Esophagus squamous epithelium (tissue), 5 donors: Measurements from ENCODE around the gene MBD2. TPM values are rescaled to one million over a fixed set of nuclear protein-coding genes. Genes with fewer than 3 reads are reported as not detected.

Experiments
- DNase-seq: peaks from one replicate; lab custom pipeline; 2025; lab: John Stamatoyannopoulos, UW
- H3K27ac ChIP-seq, 4 donors: fragments of 200-600 bp; sonication (generic); one replicate each; pipeline ENCODE4 v1.5.1; 2016 to 2019; ENCODE audit warnings: mild to moderate bottlenecking in 1 of 4
- H3K27me3 ChIP-seq, 4 donors: fragments of 200-600 bp; sonication (generic); 1 replicate in 3 of 4; 2 replicates in 1 of 4; pipeline versions ENCODE4 v1.5.1 to v1.6.0; 2017 to 2021; ENCODE audit warnings: antibody characterized with exemption in 1 of 4
- H3K36me3 ChIP-seq, 3 donors: fragments of 200-600 bp; sonication (generic); one replicate each; pipeline ENCODE4 v1.5.1; 2016 to 2019
- H3K4me1 ChIP-seq, 3 donors: fragments of 200-600 bp; sonication (generic); one replicate each; pipeline ENCODE4 v1.5.1; 2017 to 2019
- H3K4me3 ChIP-seq, 4 donors: fragments of 200-600 bp; sonication (generic); 1 replicate in 3 of 4; 2 replicates in 1 of 4; pipeline ENCODE4 v1.5.1; 2016 to 2019; ENCODE audit warnings: mild to moderate bottlenecking in 2 of 4, moderate library complexity in 1 of 4
- H3K9me3 ChIP-seq, 3 donors: fragments of 200-600 bp; sonication (generic); one replicate each; pipeline ENCODE4 v1.5.1; 2016 to 2019
- POLR2A ChIP-seq, 4 donors: fragments of 450-650 bp; IDR thresholded peaks; one replicate each; pipeline ENCODE4 v1.6.1; 2017; ENCODE audit warnings: antibody characterized with exemption in 4 of 4, mild to moderate bottlenecking in 4 of 4, moderate library complexity in 3 of 4
- WGBS, 2 donors: methylation state at CpG; one replicate each; pipeline ENCODE4 v1.1.5; 2018; 5-methylcytosine and 5-hydroxymethylcytosine counted together
- intact Hi-C: fragments of 100-400 bp; cut with DNase I; formaldehyde crosslinking; loops from one replicate; pipeline ENCODE4 v1.15.0; 2022
- total RNA-seq, 4 donors: library from RNA; depleted of rRNA; stranded (reverse); fragments of >200 nt; gene quantifications; one replicate each; pipeline ENCODE4 v1.1.0, GENCODE V29; 2016
- TF ChIP-seq, protein P1 (sequence below), 6 experiments: fragments of 450-650 bp in 4 of 6; fragments of 200-600 bp in 2 of 6; sonication (generic) in 2 of 6; IDR thresholded peaks; one replicate each; pipeline ENCODE4 v1.5.1; 2016 to 2019; ENCODE audit warnings: antibody characterized with exemption in 6 of 6, mild to moderate bottlenecking in 4 of 6, moderate library complexity in 4 of 6
- donor health status: DM: yes; HTN: yes; CAD: no.

Gene MBD2
- total RNA-seq, 4 donors from 2014 or later: 38.2 to 48.4 (median 46.3) TPM

DNA sequence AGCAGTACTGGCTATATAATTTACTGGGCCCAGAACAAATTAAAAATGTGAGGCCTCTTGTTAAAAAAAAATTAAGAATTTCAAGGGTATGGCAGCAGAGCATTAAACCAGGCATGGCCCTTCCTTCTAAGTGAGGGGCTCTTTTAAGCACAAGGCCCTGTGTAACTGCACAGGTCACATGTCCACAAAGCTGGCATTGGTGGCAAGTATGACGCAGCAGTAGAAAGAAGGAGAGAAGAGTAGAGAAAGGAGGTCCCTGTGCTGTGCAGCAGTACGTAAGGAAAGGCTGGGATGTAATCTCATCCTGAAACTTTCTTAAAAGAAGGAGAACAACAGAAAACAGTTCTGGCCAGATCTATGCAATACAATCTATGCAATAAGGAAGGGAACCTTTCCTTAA, 51.2 kb downstream of the MBD2 start:
- WGBS, 2 donors: 89 to 96% methylated on average over 2 of the region's 2 CpGs
- H3K27me3 ChIP-seq: no peaks in the 10 kb centered on the region
- no peak for TF ChIP-seq POLR2A (IDR thresholded peaks at IDR 0.05)
- TF ChIP-seq, protein P1, sequence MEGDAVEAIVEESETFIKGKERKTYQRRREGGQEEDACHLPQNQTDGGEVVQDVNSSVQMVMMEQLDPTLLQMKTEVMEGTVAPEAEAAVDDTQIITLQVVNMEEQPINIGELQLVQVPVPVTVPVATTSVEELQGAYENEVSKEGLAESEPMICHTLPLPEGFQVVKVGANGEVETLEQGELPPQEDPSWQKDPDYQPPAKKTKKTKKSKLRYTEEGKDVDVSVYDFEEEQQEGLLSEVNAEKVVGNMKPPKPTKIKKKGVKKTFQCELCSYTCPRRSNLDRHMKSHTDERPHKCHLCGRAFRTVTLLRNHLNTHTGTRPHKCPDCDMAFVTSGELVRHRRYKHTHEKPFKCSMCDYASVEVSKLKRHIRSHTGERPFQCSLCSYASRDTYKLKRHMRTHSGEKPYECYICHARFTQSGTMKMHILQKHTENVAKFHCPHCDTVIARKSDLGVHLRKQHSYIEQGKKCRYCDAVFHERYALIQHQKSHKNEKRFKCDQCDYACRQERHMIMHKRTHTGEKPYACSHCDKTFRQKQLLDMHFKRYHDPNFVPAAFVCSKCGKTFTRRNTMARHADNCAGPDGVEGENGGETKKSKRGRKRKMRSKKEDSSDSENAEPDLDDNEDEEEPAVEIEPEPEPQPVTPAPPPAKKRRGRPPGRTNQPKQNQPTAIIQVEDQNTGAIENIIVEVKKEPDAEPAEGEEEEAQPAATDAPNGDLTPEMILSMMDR (IDR thresholded peaks at IDR 0.05): no peak
- H3K9me3 ChIP-seq: no peaks in the 10 kb centered on the region
- DNase-seq: no peak
- no peak overlapping the region for H3K27ac ChIP-seq
- H3K4me1 ChIP-seq: no peaks in the 10 kb centered on the region
- intact Hi-C loops: no loop called here
- H3K4me3 ChIP-seq: no peak overlapping the region
- H3K36me3 ChIP-seq: peaks cover 0 to 60% (median 6%) of the 10 kb centered on the region in 3 donors

DNA sequence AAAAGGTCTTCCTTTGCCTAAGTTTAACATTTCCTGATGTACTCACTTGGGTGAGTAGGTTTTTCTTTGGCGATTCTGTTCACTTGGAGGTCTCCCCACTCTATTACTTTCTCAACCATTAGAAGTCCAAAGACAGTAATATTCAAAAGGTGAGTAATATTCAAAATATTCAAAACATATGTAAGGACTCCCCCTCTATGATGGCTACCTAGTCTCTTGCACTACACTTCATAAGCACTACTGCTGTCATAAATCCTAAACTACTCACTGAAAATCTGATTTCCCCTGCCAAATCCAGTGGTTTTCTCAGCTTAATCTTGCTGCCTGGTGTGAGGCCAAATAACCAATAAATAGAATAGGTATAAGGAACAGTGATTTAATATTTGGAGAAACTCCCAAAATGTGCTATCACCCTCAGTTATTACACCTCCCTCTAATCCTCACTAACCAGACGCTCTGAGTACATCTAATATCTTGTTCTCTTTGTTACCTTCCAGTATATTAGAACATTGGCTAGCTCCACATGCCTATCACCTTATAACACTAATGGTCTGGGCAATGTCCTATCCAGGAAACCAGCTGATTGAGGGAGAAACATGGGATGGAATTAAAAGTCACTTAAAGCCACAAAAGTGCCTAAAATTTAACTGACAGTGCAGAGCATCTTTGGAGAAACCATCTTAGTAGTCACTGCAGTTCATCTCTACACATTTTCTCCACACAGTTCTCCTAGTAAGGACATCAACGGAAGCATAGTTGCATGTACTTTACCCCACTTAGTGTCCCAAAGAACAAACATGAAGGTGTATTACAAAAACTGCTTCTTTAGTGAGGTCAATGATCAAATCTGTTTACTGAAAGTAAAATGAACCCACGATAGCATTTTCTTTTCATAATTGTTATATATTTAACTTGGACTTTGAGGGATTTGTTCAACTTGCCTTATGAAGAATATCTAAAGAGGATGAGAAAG, 54.8 kb downstream of the MBD2 start:
- Histone ChIP-seq H3K27ac (no peak overlapping the region), H3K9me3 (no peaks in the 10 kb centered on the region), H3K27me3 (no peaks in the 10 kb centered on the region), H3K36me3 (peaks cover 0 to 71% (median 16%) of the 10 kb centered on the region in 3 donors), H3K4me3 (no peak overlapping the region), H3K4me1 (no peaks in the 10 kb centered on the region)
- WGBS, 2 donors: 80 to 89% methylated on average over 4 of the region's 4 CpGs
- TF ChIP-seq, protein P1 (IDR thresholded peaks at IDR 0.05): no peak
- no peak for TF ChIP-seq POLR2A (IDR thresholded peaks at IDR 0.05)
- DNase-seq: no peak
- intact Hi-C loops: no loop called here

- Histone ChIP-seq H3K36me3 (peaks cover 8 to 83% (median 29%) of the 10 kb centered on the region in 3 donors), H3K27ac (no peak overlapping the region), H3K9me3 (no peaks in the 10 kb centered on the region), H3K27me3 (no peaks in the 10 kb centered on the region), H3K4me3 (no peak overlapping the region), H3K4me1 (no peaks in the 10 kb centered on the region)
- no peak for DNase-seq
- WGBS, 2 donors: 100% methylated on average over 1 of the region's 1 CpG
- no peak for TF ChIP-seq POLR2A (IDR thresholded peaks at IDR 0.05)
- TF ChIP-seq, protein P1 (IDR thresholded peaks at IDR 0.05): no peak
- intact Hi-C loops: no loop called here
These were observed 59.0 kb downstream of the MBD2 start for GRCh38 chr18:54165450-54165849.

GRCh38 chr18:54163453-54163852, 61.0 kb downstream of the MBD2 start:
- intact Hi-C loops: no loop called here
- TF ChIP-seq, protein P1 (IDR thresholded peaks at IDR 0.05): no peak
- no peak for TF ChIP-seq POLR2A (IDR thresholded peaks at IDR 0.05)
- DNase-seq: no peak
- H3K27me3 ChIP-seq: no peaks in the 10 kb centered on the region
- H3K27ac ChIP-seq: no peak overlapping the region
- no peaks in the 10 kb centered on the region for H3K9me3 ChIP-seq
- peaks cover 22 to 89% (median 38%) of the 10 kb centered on the region in 3 donors for H3K36me3 ChIP-seq
- H3K4me3 ChIP-seq: no peak overlapping the region
- 69 to 79% methylated on average over 1 of the region's 1 CpG for WGBS, 2 donors
- no peaks in the 10 kb centered on the region for H3K4me1 ChIP-seq

GRCh38 chr18:54162431-54162830, 62.0 kb downstream of the MBD2 start:
- DNase-seq: no peak
- no peaks in the 10 kb centered on the region for H3K4me1 ChIP-seq
- TF ChIP-seq, protein P1 (IDR thresholded peaks at IDR 0.05): no peak
- TF ChIP-seq POLR2A (IDR thresholded peaks at IDR 0.05): no peak
- H3K9me3 ChIP-seq: no peaks in the 10 kb centered on the region
- 49 to 72% methylated on average over 2 of the region's 2 CpGs for WGBS, 2 donors
- H3K27me3 ChIP-seq: no peaks in the 10 kb centered on the region
- intact Hi-C loops: no loop called here
- H3K27ac ChIP-seq: no peak overlapping the region
- no peak overlapping the region for H3K4me3 ChIP-seq
- peaks cover 26 to 97% (median 42%) of the 10 kb centered on the region in 3 donors for H3K36me3 ChIP-seq
